Measurements from ENCODE around the gene SLC9A9. TPM values are rescaled to one million over a fixed set of nuclear protein-coding genes. Genes with fewer than 3 reads are reported as not detected.

Gene SLC9A9
- total RNA-seq, 6 experiments from 2014 or later: 1.3 to 6.3 (median 3.0) TPM

- DNase-seq: no peak
- intact Hi-C loops (cut with DNase I): no loop called here
- H3K9me3 ChIP-seq: no peaks in the 10 kb centered on the region
- WGBS (ENCODE audit: insufficient coverage, low coverage, low lambda C conversion rate, missing lambda C conversion rate): 64% methylated on average over 1 of the region's 2 CpGs
- no peak for ATAC-seq
- no peak overlapping the region for H3K4me3 ChIP-seq
- no peak overlapping the region for H3K27ac ChIP-seq
- no peaks in the 10 kb centered on the region for H3K4me1 ChIP-seq
- H3K27me3 ChIP-seq: no peaks in the 10 kb centered on the region
- H3K36me3 ChIP-seq: no peaks in the 10 kb centered on the region
- TF ChIP-seq POLR2A (IDR thresholded peaks at IDR 0.05) (no peak), CTCF (IDR thresholded peaks at IDR 0.05) (no peak)
Observed at GRCh38 chr3:143888846-143889245, 40.6 kb upstream of the SLC9A9 start.

- Histone ChIP-seq H3K36me3 (no peaks in the 10 kb centered on the region), H3K4me3 (no peak overlapping the region), H3K27ac (no peak overlapping the region), H3K9me3 (no peaks in the 10 kb centered on the region), H3K27me3 (no peaks in the 10 kb centered on the region), H3K4me1 (no peaks in the 10 kb centered on the region)
- no peak for DNase-seq
- TF ChIP-seq POLR2A (IDR thresholded peaks at IDR 0.05): no peak
- TF ChIP-seq CTCF (IDR thresholded peaks at IDR 0.05): no peak
- intact Hi-C loops (cut with DNase I): no loop called here
- 50% methylated on average over 2 of the region's 2 CpGs for WGBS (ENCODE audit: insufficient coverage, low coverage, low lambda C conversion rate, missing lambda C conversion rate)
- no peak for ATAC-seq
Observed at GRCh38 chr3:143888166-143888565, 39.9 kb upstream of the SLC9A9 start.

- no peaks in the 10 kb centered on the region for H3K27me3 ChIP-seq
- H3K9me3 ChIP-seq: no peaks in the 10 kb centered on the region
- TF ChIP-seq POLR2A (IDR thresholded peaks at IDR 0.05): no peak
- TF ChIP-seq CTCF (IDR thresholded peaks at IDR 0.05): peak; percentile 60 to 74 (median 72)
- peak; percentile 77 to 85 (median 80) for ATAC-seq
- intact Hi-C loops (cut with DNase I): no loop called here
- no peak overlapping the region for H3K27ac ChIP-seq
- no peak for DNase-seq
- no peaks in the 10 kb centered on the region for H3K36me3 ChIP-seq
- H3K4me3 ChIP-seq: no peak overlapping the region
- H3K4me1 ChIP-seq: no peaks in the 10 kb centered on the region
- WGBS (ENCODE audit: insufficient coverage, low coverage, low lambda C conversion rate, missing lambda C conversion rate): 77% methylated on average over 1 of the region's 1 CpG
Observed at GRCh38 chr3:143885780-143886427, 37.6 kb upstream of the SLC9A9 start.

- TF ChIP-seq CTCF (IDR thresholded peaks at IDR 0.05) (no peak), POLR2A (IDR thresholded peaks at IDR 0.05) (no peak)
- DNase-seq (no peak), ATAC-seq (no peak)
- H3K27ac ChIP-seq: no peak overlapping the region
- 14% methylated on average over 3 of the region's 3 CpGs for WGBS (ENCODE audit: insufficient coverage, low coverage, low lambda C conversion rate, missing lambda C conversion rate)
- H3K4me1 ChIP-seq: no peaks in the 10 kb centered on the region
- H3K4me3 ChIP-seq: no peak overlapping the region
- no peaks in the 10 kb centered on the region for H3K9me3 ChIP-seq
- no peaks in the 10 kb centered on the region for H3K36me3 ChIP-seq
- intact Hi-C loops (cut with DNase I): no loop called here
- no peaks in the 10 kb centered on the region for H3K27me3 ChIP-seq
Observed at GRCh38 chr3:143884861-143885260, 36.6 kb upstream of the SLC9A9 start.

Data from right lobe of liver (tissue), 6 donors.